HepG2 (cell line): ENCODE measurements around the gene PCGF2. TPM values are rescaled to one million over a fixed set of nuclear protein-coding genes. Genes with fewer than 3 reads are reported as not detected.

Experiments used
- AGO2 ChIP-seq: fragments of 200-400 bp; formaldehyde crosslinking; optimal IDR thresholded peaks from 2 replicates; pipeline ENCODE3; 2017; ENCODE audit warnings: mild to moderate bottlenecking, low read depth, low read length, moderate library complexity
- ATM ChIP-seq: fragments of 450-650 bp; IDR thresholded peaks from 2 replicates; pipeline ENCODE4 v1.7.1; 2017; ENCODE audit warnings: mild to moderate bottlenecking, borderline replicate concordance
- BRD4 ChIP-seq: sonication (generic); formaldehyde crosslinking; IDR thresholded peaks from 2 replicates; pipeline ENCODE4 v1.4.0; 2020; ENCODE audit warnings: missing genetic modification reagents
- DMAP1 ChIP-seq: IDR thresholded peaks from 2 replicates; pipeline ENCODE4 v1.6.1; 2016
- HMG20A ChIP-seq: IDR thresholded peaks from 2 replicates; pipeline ENCODE4 v1.6.1; 2016; ENCODE audit warnings: borderline replicate concordance
- HMG20B ChIP-seq: conservative IDR thresholded peaks from 2 replicates; pipeline ENCODE4 v1.6.1; 2016; ENCODE audit warnings: missing genetic modification reagents, missing compliant biosample characterization
- MAFG ChIP-seq: sonication (generic); formaldehyde crosslinking; IDR thresholded peaks from 2 replicates; pipeline ENCODE4 v1.5.1; 2020; ENCODE audit warnings: mild to moderate bottlenecking, missing genetic modification reagents
- MTF2 ChIP-seq: sonication (generic); formaldehyde crosslinking; IDR thresholded peaks from 2 replicates; pipeline ENCODE4 v1.5.0; 2020; ENCODE audit warnings: missing genetic modification reagents, borderline replicate concordance
- MYC ChIP-seq: sonication (generic); formaldehyde crosslinking; IDR thresholded peaks from 2 replicates; pipeline ENCODE4 v1.9.0; 2021; ENCODE audit warnings: missing genetic modification reagents, borderline replicate concordance
- NCOA1 ChIP-seq: sonication (generic); formaldehyde crosslinking; IDR thresholded peaks from 2 replicates; pipeline ENCODE4 v1.9.0; 2021; ENCODE audit warnings: missing genetic modification reagents
- PRPF4 ChIP-seq: fragments of 200-400 bp; formaldehyde crosslinking; IDR thresholded peaks from 2 replicates; pipeline ENCODE4 v1.6.1; 2016; ENCODE audit warnings: low read length, low read depth; ENCODE audit not compliant: poor library complexity, severe bottlenecking
- ZMAT3 ChIP-seq: sonication (generic); formaldehyde crosslinking; conservative IDR thresholded peaks from 2 replicates; pipeline ENCODE4 v1.7.0; 2021; ENCODE audit warnings: missing genetic modification reagents
- ZNF337 ChIP-seq: sonication (generic); formaldehyde crosslinking; IDR thresholded peaks from 2 replicates; pipeline ENCODE4 v1.5.1; 2020; ENCODE audit warnings: missing genetic modification reagents, low read depth, mild to moderate bottlenecking, borderline replicate concordance
- ZNF350 ChIP-seq: sonication (generic); formaldehyde crosslinking; IDR thresholded peaks from 2 replicates; pipeline ENCODE4 v1.4.0; 2020; ENCODE audit warnings: mild to moderate bottlenecking, low read depth, missing genetic modification reagents, borderline replicate concordance
- ZNF614 ChIP-seq: IDR thresholded peaks from 2 replicates; pipeline ENCODE4 v1.6.1; 2018; ENCODE audit warnings: missing biosample characterization, missing genetic modification reagents, inconsistent platforms, borderline replicate concordance
- polyA plus RNA-seq, 8 experiments: library from polyadenylated mRNA; depleted of rRNA in 3 of 8; stranded (reverse) in 7 of 8; unstranded in 1 of 8; fragments of >200 nt; fragmentation: Illumina TruSeq in 4 of 8; extraction: Trizol in 4 of 8; gene quantifications; 2 replicates each; pipeline versions ENCODE4 v1.2.1 to v1.2.3, GENCODE V29; 2011 to 2016; ENCODE audit warnings: low read depth in 4 of 8, missing spikeins in 1 of 8, mixed read lengths in 1 of 8; ENCODE audit not compliant: insufficient read depth in 1 of 8
- total RNA-seq, 5 experiments: library from RNA; depleted of rRNA; stranded (reverse); fragments of >200 nt; fragmentation: Illumina TruSeq; extraction: Trizol; gene quantifications; 2 replicates each; pipeline ENCODE4 v1.2.3, GENCODE V29; 2016; ENCODE audit warnings: low read depth in 1 of 5
- TF ChIP-seq, protein P1 (sequence below): sonication (generic); formaldehyde crosslinking; IDR thresholded peaks from 2 replicates; pipeline ENCODE4 v1.4.0; 2020; ENCODE audit warnings: low read depth, missing genetic modification reagents
- TF ChIP-seq, protein P2 (sequence below): sonication (generic); formaldehyde crosslinking; IDR thresholded peaks from 2 replicates; pipeline ENCODE4 v1.9.0; 2021; ENCODE audit warnings: mild to moderate bottlenecking, missing genetic modification reagents
- TF ChIP-seq, protein P3 (sequence below): sonication (generic); formaldehyde crosslinking; IDR thresholded peaks from 2 replicates; pipeline ENCODE4 v1.5.0; 2020; ENCODE audit warnings: mild to moderate bottlenecking, missing genetic modification reagents

The PCGF2 gene
- total and polyA plus RNA-seq, 2 of the 13 experiments (the other 11 are each of a cell fraction or from before 2014, with no cell fraction given), result 11.6 to 29.4 TPM

DNA sequence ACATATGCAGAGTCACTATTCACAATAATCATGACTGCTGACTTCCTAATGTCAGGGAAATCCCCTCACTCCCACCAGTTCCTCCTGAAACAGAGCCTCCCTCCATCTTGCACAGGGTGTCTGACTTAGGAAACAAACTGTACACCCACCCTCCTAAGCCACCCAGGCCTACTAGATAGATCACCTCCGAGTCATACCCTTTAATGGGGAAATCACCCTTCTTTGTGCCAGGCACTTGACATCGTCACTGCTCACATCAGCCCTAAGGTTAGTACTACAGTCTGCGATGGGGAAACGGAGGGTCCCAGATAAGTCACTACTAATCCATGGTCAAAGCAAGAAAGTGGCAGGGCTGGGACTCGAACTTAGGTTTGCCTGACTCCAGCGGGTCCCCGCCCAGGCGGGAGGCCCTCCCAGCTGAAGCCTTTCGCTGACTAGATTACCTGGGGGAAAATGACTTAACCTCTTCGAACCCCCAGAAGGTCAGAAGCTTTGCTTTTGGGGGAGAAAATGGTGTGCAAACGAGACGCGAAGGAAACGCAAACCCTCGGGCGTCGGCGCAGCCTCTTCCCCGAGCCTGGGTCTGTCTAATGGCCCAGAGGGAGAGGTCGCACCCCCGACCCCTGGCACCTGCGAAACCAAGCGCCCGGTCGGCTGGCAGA, 46.5 kb downstream of the PCGF2 start (continued):
- TF ChIP-seq, protein P1, sequence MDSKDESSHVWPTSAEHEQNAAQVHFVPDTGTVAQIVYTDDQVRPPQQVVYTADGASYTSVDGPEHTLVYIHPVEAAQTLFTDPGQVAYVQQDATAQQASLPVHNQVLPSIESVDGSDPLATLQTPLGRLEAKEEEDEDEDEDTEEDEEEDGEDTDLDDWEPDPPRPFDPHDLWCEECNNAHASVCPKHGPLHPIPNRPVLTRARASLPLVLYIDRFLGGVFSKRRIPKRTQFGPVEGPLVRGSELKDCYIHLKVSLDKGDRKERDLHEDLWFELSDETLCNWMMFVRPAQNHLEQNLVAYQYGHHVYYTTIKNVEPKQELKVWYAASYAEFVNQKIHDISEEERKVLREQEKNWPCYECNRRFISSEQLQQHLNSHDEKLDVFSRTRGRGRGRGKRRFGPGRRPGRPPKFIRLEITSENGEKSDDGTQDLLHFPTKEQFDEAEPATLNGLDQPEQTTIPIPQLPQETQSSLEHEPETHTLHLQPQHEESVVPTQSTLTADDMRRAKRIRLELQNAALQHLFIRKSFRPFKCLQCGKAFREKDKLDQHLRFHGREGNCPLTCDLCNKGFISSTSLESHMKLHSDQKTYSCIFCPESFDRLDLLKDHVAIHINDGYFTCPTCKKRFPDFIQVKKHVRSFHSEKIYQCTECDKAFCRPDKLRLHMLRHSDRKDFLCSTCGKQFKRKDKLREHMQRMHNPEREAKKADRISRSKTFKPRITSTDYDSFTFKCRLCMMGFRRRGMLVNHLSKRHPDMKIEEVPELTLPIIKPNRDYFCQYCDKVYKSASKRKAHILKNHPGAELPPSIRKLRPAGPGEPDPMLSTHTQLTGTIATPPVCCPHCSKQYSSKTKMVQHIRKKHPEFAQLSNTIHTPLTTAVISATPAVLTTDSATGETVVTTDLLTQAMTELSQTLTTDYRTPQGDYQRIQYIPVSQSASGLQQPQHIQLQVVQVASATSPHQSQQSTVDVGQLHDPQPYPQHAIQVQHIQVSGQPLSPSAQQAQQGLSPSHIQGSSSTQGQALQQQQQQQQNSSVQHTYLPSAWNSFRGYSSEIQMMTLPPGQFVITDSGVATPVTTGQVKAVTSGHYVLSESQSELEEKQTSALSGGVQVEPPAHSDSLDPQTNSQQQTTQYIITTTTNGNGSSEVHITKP, result no peak; the same call in 1 of the 2 replicates
- TF ChIP-seq NCOA1 (CRISPR knock-in tag) (peak; percentile 85), HMG20B (CRISPR knock-in tag) (no peak; the same call in 1 of the 2 replicates), ZNF614 (CRISPR knock-in tag) (no peak), MTF2 (CRISPR knock-in tag) (peak; percentile 62; the same call in 1 of the 2 replicates), MYC (CRISPR knock-in tag) (no peak), MAFG (CRISPR knock-in tag) (no peak), DMAP1 (CRISPR knock-in tag) (no peak; the same call in 1 of the 2 replicates), BRD4 (peak; percentile 15; the same call in 1 of the 2 replicates), AGO2 (peak; percentile 88), ZNF337 (CRISPR knock-in tag) (no peak), ZMAT3 (no peak), HMG20A (CRISPR knock-in tag) (no peak), PRPF4 (no peak), ZNF350 (CRISPR knock-in tag) (no peak), ATM (no peak)
- TF ChIP-seq, protein P2, sequence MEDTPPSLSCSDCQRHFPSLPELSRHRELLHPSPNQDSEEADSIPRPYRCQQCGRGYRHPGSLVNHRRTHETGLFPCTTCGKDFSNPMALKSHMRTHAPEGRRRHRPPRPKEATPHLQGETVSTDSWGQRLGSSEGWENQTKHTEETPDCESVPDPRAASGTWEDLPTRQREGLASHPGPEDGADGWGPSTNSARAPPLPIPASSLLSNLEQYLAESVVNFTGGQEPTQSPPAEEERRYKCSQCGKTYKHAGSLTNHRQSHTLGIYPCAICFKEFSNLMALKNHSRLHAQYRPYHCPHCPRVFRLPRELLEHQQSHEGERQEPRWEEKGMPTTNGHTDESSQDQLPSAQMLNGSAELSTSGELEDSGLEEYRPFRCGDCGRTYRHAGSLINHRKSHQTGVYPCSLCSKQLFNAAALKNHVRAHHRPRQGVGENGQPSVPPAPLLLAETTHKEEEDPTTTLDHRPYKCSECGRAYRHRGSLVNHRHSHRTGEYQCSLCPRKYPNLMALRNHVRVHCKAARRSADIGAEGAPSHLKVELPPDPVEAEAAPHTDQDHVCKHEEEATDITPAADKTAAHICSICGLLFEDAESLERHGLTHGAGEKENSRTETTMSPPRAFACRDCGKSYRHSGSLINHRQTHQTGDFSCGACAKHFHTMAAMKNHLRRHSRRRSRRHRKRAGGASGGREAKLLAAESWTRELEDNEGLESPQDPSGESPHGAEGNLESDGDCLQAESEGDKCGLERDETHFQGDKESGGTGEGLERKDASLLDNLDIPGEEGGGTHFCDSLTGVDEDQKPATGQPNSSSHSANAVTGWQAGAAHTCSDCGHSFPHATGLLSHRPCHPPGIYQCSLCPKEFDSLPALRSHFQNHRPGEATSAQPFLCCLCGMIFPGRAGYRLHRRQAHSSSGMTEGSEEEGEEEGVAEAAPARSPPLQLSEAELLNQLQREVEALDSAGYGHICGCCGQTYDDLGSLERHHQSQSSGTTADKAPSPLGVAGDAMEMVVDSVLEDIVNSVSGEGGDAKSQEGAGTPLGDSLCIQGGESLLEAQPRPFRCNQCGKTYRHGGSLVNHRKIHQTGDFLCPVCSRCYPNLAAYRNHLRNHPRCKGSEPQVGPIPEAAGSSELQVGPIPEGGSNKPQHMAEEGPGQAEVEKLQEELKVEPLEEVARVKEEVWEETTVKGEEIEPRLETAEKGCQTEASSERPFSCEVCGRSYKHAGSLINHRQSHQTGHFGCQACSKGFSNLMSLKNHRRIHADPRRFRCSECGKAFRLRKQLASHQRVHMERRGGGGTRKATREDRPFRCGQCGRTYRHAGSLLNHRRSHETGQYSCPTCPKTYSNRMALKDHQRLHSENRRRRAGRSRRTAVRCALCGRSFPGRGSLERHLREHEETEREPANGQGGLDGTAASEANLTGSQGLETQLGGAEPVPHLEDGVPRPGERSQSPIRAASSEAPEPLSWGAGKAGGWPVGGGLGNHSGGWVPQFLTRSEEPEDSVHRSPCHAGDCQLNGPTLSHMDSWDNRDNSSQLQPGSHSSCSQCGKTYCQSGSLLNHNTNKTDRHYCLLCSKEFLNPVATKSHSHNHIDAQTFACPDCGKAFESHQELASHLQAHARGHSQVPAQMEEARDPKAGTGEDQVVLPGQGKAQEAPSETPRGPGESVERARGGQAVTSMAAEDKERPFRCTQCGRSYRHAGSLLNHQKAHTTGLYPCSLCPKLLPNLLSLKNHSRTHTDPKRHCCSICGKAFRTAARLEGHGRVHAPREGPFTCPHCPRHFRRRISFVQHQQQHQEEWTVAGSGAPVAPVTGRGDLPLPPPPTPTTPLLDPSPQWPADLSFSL, result no peak
- TF ChIP-seq, protein P3, sequence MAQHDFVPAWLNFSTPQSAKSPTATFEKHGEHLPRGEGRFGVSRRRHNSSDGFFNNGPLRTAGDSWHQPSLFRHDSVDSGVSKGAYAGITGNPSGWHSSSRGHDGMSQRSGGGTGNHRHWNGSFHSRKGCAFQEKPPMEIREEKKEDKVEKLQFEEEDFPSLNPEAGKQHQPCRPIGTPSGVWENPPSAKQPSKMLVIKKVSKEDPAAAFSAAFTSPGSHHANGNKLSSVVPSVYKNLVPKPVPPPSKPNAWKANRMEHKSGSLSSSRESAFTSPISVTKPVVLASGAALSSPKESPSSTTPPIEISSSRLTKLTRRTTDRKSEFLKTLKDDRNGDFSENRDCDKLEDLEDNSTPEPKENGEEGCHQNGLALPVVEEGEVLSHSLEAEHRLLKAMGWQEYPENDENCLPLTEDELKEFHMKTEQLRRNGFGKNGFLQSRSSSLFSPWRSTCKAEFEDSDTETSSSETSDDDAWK (CRISPR knock-in tag), result no peak
